ENCODE results near the gene SYT11. TPM values are rescaled to one million over a fixed set of nuclear protein-coding genes. Genes with fewer than 3 reads are reported as not detected.
A peak's percentile ranks its signal among the peaks of the same experiment; 100 is the strongest.

Gene SYT11
- total RNA-seq, 1 donor from 2014 or later = 2.3 TPM

- Mint-ChIP-seq H3K4me3 (no peak overlapping the region), H3K36me3 (no peaks in the 10 kb centered on the region), H3K27me3 (peaks cover 19% of the 10 kb centered on the region), H3K27ac (no peak overlapping the region), H3K4me1 (ENCODE audit: unreplicated experiment) (no peaks in the 10 kb centered on the region), H3K9me3 (no peaks in the 10 kb centered on the region)
- TF ChIP-seq CTCF (conservative IDR thresholded peaks at IDR 0.05) = no peak
- DNase-seq (ENCODE audit: extremely low spot score, unreplicated experiment) = no peak
Measured at GRCh38 chr1:155884982-155885381, 25.6 kb downstream of the SYT11 start.

- H3K27ac Mint-ChIP-seq = no peak overlapping the region
- H3K27me3 Mint-ChIP-seq = peaks cover 10% of the 10 kb centered on the region
- no peaks in the 10 kb centered on the region for H3K36me3 Mint-ChIP-seq
- no peak for DNase-seq (ENCODE audit: extremely low spot score, unreplicated experiment)
- TF ChIP-seq CTCF (conservative IDR thresholded peaks at IDR 0.05) = no peak
- H3K9me3 Mint-ChIP-seq = no peaks in the 10 kb centered on the region
- H3K4me3 Mint-ChIP-seq = no peak overlapping the region
- H3K4me1 Mint-ChIP-seq (ENCODE audit: unreplicated experiment) = peaks cover 3% of the 10 kb centered on the region
Measured at GRCh38 chr1:155888481-155888880, 29.1 kb downstream of the SYT11 start.

- no peak for TF ChIP-seq CTCF (conservative IDR thresholded peaks at IDR 0.05)
- peaks cover 4% of the 10 kb centered on the region for H3K4me1 Mint-ChIP-seq (ENCODE audit: unreplicated experiment)
- H3K4me3 Mint-ChIP-seq = no peak overlapping the region
- H3K27me3 Mint-ChIP-seq = no peaks in the 10 kb centered on the region
- no peaks in the 10 kb centered on the region for H3K9me3 Mint-ChIP-seq
- H3K36me3 Mint-ChIP-seq = no peaks in the 10 kb centered on the region
- no peak overlapping the region for H3K27ac Mint-ChIP-seq
- no peak for DNase-seq (ENCODE audit: extremely low spot score, unreplicated experiment)
Measured at GRCh38 chr1:155889566-155889965, 30.2 kb downstream of the SYT11 start.

GRCh38 chr1:155890251-155890650, 30.9 kb downstream of the SYT11 start:
- Mint-ChIP-seq H3K27ac (no peak overlapping the region), H3K4me3 (no peak overlapping the region), H3K27me3 (no peaks in the 10 kb centered on the region), H3K9me3 (no peaks in the 10 kb centered on the region), H3K4me1 (ENCODE audit: unreplicated experiment) (peaks cover 4% of the 10 kb centered on the region), H3K36me3 (no peaks in the 10 kb centered on the region)
- DNase-seq (ENCODE audit: extremely low spot score, unreplicated experiment) = no peak
- no peak for TF ChIP-seq CTCF (conservative IDR thresholded peaks at IDR 0.05)

DNA sequence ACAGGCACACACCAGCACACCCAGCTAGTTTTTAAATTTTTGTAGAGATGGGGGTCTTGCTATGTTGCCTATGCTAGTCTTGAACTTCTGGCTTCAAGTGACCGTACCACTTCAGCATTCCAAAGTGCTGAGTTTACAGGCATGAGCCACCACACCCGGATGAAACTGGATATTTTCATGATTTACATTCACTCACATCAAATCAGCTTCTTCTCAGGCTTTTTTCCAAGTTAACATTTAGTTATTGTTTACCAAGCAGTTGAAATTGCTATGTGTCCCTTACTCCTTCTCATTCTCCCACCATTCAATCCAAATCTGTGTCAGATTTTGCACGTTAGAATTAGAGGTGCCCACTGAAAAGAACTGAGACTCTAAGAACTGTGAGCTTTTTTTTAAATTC, 33.4 kb downstream of the SYT11 start:
- Mint-ChIP-seq H3K4me3 (no peak overlapping the region), H3K36me3 (peaks cover 5% of the 10 kb centered on the region), H3K27me3 (no peaks in the 10 kb centered on the region), H3K27ac (peak overlapping the region; percentile 73), H3K4me1 (ENCODE audit: unreplicated experiment) (peaks cover 4% of the 10 kb centered on the region), H3K9me3 (no peaks in the 10 kb centered on the region)
- no peak for TF ChIP-seq CTCF (conservative IDR thresholded peaks at IDR 0.05)
- no peak for DNase-seq (ENCODE audit: extremely low spot score, unreplicated experiment)
